HepG2 (cell line): ENCODE measurements around the gene TAF3.

Source experiments
- CTCF ChIP-seq: sonication (generic); formaldehyde crosslinking; IDR thresholded peaks from 2 replicates; pipeline ENCODE4 v1.5.0; 2020; ENCODE audit warnings: mild to moderate bottlenecking, missing genetic modification reagents, moderate library complexity
- KAT8 ChIP-seq: IDR thresholded peaks from 2 replicates; pipeline ENCODE4 v1.6.1; 2016; ENCODE audit warnings: missing genetic modification reagents, missing compliant biosample characterization

GRCh38 chr10:8064436-8064835 is 246.1 kb downstream of the TAF3 start:
- TF ChIP-seq CTCF (CRISPR knock-in tag) = no peak
- no peak for TF ChIP-seq KAT8 (CRISPR knock-in tag)
